Transverse colon (tissue), 4 donors: ENCODE measurements around the gene ANKRD53. TPM values are rescaled to one million over a fixed set of nuclear protein-coding genes. Genes with fewer than 3 reads are reported as not detected.

Source experiments
- DNase-seq: peaks from one replicate; pipeline ENCODE4 v3.0.0-alpha.2; 2019
- H3K27ac ChIP-seq, 4 donors: fragments of 200-600 bp; sonication (generic); 2 replicates each; pipeline ENCODE4 v1.5.1; 2016 to 2018; ENCODE audit warnings: inconsistent platforms in 4 of 4
- H3K27me3 ChIP-seq: fragments of 200-600 bp; sonication (generic); 2 replicates; pipeline ENCODE4 v1.5.1; 2017; ENCODE audit warnings: inconsistent platforms
- H3K36me3 ChIP-seq, 4 donors: fragments of 200-600 bp; sonication (generic); 2 replicates each; pipeline ENCODE4 v1.5.1; 2017 to 2019; ENCODE audit warnings: inconsistent platforms in 4 of 4
- H3K4me1 ChIP-seq, 4 donors: fragments of 200-600 bp; sonication (generic); 2 replicates each; pipeline ENCODE4 v1.5.1; 2017 to 2020; ENCODE audit warnings: inconsistent platforms in 4 of 4
- H3K4me3 ChIP-seq, 4 donors: fragments of 200-600 bp; sonication (generic); 1 replicate in 1 of 4; 2 replicates in 3 of 4; pipeline versions ENCODE4 v1.5.1 to v1.6.1; 2017 to 2019; ENCODE audit warnings: inconsistent platforms in 4 of 4
- H3K9me3 ChIP-seq, 2 donors: fragments of 200-600 bp; sonication (generic); 2 replicates each; pipeline ENCODE4 v1.5.1; 2017 to 2019; ENCODE audit warnings: inconsistent platforms in 2 of 2
- CTCF ChIP-seq, 5 experiments: fragments of 200-600 bp in 3 of 5; fragments of 450-650 bp in 2 of 5; sonication (generic) in 3 of 5; IDR thresholded peaks; 1 replicate in 2 of 5; 2 replicates in 3 of 5; pipeline ENCODE4 v1.5.1; 2016 to 2017; ENCODE audit warnings: antibody characterized with exemption in 5 of 5, inconsistent platforms in 3 of 5, mild to moderate bottlenecking in 2 of 5, moderate library complexity in 1 of 5
- EP300 ChIP-seq: sonication (generic); formaldehyde crosslinking; IDR thresholded peaks from one replicate; pipeline ENCODE4 v1.6.1; 2017; ENCODE audit warnings: antibody characterized with exemption, low read depth
- POLR2A ChIP-seq: fragments of 450-650 bp; IDR thresholded peaks from one replicate; pipeline ENCODE4 v1.6.1; 2016; ENCODE audit warnings: antibody characterized with exemption, mild to moderate bottlenecking, moderate library complexity
- POLR2AphosphoS5 ChIP-seq, 3 donors: sonication (generic); formaldehyde crosslinking; IDR thresholded peaks; one replicate each; pipeline ENCODE4 v1.6.1; 2016; ENCODE audit warnings: antibody characterized with exemption in 3 of 3
- WGBS, 2 donors: methylation state at CpG; one replicate each; pipeline ENCODE4 v1.1.5; 2018; ENCODE audit warnings: low coverage in 1 of 2; 5-methylcytosine and 5-hydroxymethylcytosine counted together
- in situ Hi-C, 4 donors: fragments of 200-750 bp; cut with MboI; loops; one replicate each; pipeline versions ENCODE4 v1.15.0 to v1.15.1; 2017; ENCODE audit warnings: low sequenced_read_pairs in 3 of 4, low pct_ligation_motif_present in 1 of 4, low pct_unique_long_range_greater_than_20kb in 1 of 4
- intact Hi-C: fragments of 100-400 bp; cut with DNase I; formaldehyde crosslinking; loops from one replicate; pipeline ENCODE4 v1.15.1; 2023; ENCODE audit warnings: low total_unique reads
- total RNA-seq, 4 donors: library from RNA; depleted of rRNA; stranded (reverse); fragments of >200 nt; gene quantifications; one replicate each; pipeline ENCODE4 v1.1.0, GENCODE V29; 2016

ANKRD53 gene
- total RNA-seq, 4 donors from 2014 or later = 0.96 to 1.7 TPM; not detected in 2

- peaks cover 0 to 7% (median 0%) of the 10 kb centered on the region in 4 donors for H3K4me1 ChIP-seq
- peaks cover 0 to 17% (median 6%) of the 10 kb centered on the region in 4 donors for H3K36me3 ChIP-seq
- in situ Hi-C loops (no loop called here), intact Hi-C loops (no loop called here)
- no peak overlapping the region for H3K27ac ChIP-seq
- no peaks in the 10 kb centered on the region for H3K27me3 ChIP-seq
- no peak for DNase-seq
- TF ChIP-seq EP300 = no peak
- TF ChIP-seq POLR2AphosphoS5 (IDR thresholded peaks at IDR 0.05) = no peak
- no peak for TF ChIP-seq POLR2A
- TF ChIP-seq CTCF (IDR thresholded peaks at IDR 0.05) = no peak
- no peaks in the 10 kb centered on the region for H3K9me3 ChIP-seq
- 100% methylated on average over 3 of the region's 3 CpGs; no CpG with 5 or more reads in 1 of the 2 donors for WGBS, 2 donors
- no peak overlapping the region for H3K4me3 ChIP-seq
Observed at GRCh38 chr2:70984228-70984575, 5.8 kb downstream of the ANKRD53 start.

- intact Hi-C loops = no loop called here
- H3K9me3 ChIP-seq = no peaks in the 10 kb centered on the region
- DNase-seq = peak; percentile 70
- peaks cover 0 to 22% (median 7%) of the 10 kb centered on the region in 4 donors for H3K36me3 ChIP-seq
- H3K27me3 ChIP-seq = no peaks in the 10 kb centered on the region
- TF ChIP-seq POLR2AphosphoS5 (IDR thresholded peaks at IDR 0.05) (no peak), CTCF (IDR thresholded peaks at IDR 0.05) (peak; percentile 70 to 85 (median 77)), EP300 (no peak)
- WGBS, 2 donors = 41% methylated on average over 27 of the region's 32 CpGs; no CpG with 5 or more reads in 1 of the 2 donors
- in situ Hi-C loops = no loop called here
- peaks cover 0 to 7% (median 0%) of the 10 kb centered on the region in 4 donors for H3K4me1 ChIP-seq
- no peak overlapping the region for H3K4me3 ChIP-seq
- no peak overlapping the region for H3K27ac ChIP-seq
Observed at GRCh38 chr2:70984576-70985282, 6.3 kb downstream of the ANKRD53 start.

GRCh38 chr2:70985283-70985688 is 6.9 kb downstream of the ANKRD53 start:
- H3K27me3 ChIP-seq = no peaks in the 10 kb centered on the region
- 75% methylated on average over 5 of the region's 5 CpGs; no CpG with 5 or more reads in 1 of the 2 donors for WGBS, 2 donors
- peaks cover 0 to 22% (median 10%) of the 10 kb centered on the region in 4 donors for H3K36me3 ChIP-seq
- H3K4me3 ChIP-seq = no peak overlapping the region
- intact Hi-C loops = no loop called here
- TF ChIP-seq CTCF (IDR thresholded peaks at IDR 0.05) (no peak), POLR2AphosphoS5 (IDR thresholded peaks at IDR 0.05) (no peak), POLR2A (no peak), EP300 (no peak)
- in situ Hi-C loops = no loop called here
- peaks cover 0 to 7% (median 0%) of the 10 kb centered on the region in 4 donors for H3K4me1 ChIP-seq
- no peak for DNase-seq
- H3K9me3 ChIP-seq = no peaks in the 10 kb centered on the region
- no peak overlapping the region for H3K27ac ChIP-seq

GRCh38 chr2:70985956-70986355 is 7.5 kb downstream of the ANKRD53 start:
- WGBS, 2 donors = 88 to 95% methylated on average over 1 of the region's 1 CpG
- Histone ChIP-seq H3K36me3 (peaks cover 0 to 22% (median 10%) of the 10 kb centered on the region in 4 donors), H3K4me3 (no peak overlapping the region), H3K4me1 (peaks cover 0 to 7% (median 0%) of the 10 kb centered on the region in 4 donors), H3K9me3 (no peaks in the 10 kb centered on the region), H3K27me3 (no peaks in the 10 kb centered on the region), H3K27ac (no peak overlapping the region)
- in situ Hi-C loops = no loop called here
- DNase-seq = no peak
- intact Hi-C loops = no loop called here
- TF ChIP-seq EP300 = no peak
- TF ChIP-seq POLR2A = no peak
- no peak for TF ChIP-seq CTCF (IDR thresholded peaks at IDR 0.05)
- TF ChIP-seq POLR2AphosphoS5 (IDR thresholded peaks at IDR 0.05) = no peak
